ENCODE measurements around the gene DNAJC7.
"Not testable (repeated sequence)": the region's sequence is repeated elsewhere in the genome, so short reads cannot be mapped to it uniquely, and the experiment has no call there.

DNAJC7 gene

GRCh38 chr17:42039794-42040763 is 22.8 kb upstream of the DNAJC7 start:
- no peak for DNase-seq

GRCh38 chr17:42038221-42038973 is 21.2 kb upstream of the DNAJC7 start:
- DNase-seq: no peak

DNA sequence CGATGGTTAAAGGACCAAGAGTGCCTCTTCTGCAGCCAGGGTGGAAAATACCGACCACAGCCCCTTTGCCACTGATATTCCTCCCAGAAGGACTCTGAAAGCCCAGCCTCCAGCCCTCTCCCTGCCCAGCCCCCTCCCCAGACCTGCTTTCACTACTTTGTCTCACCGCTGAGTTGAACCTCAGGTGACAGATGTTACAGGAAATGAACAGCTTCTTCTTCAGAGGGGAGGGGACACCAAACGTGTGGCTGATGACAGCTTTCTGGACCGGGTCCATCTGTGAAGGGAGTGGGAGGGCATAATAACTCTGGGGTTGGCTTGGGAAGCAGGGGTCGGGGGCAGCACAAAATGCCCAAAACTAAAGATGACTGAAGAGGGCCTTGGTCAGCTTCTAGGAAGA is 16.8 kb upstream of the DNAJC7 start:
- no peak for DNase-seq

- DNase-seq: no peak
These were observed 14.3 kb upstream of the DNAJC7 start for GRCh38 chr17:42031584-42031983.

DNA sequence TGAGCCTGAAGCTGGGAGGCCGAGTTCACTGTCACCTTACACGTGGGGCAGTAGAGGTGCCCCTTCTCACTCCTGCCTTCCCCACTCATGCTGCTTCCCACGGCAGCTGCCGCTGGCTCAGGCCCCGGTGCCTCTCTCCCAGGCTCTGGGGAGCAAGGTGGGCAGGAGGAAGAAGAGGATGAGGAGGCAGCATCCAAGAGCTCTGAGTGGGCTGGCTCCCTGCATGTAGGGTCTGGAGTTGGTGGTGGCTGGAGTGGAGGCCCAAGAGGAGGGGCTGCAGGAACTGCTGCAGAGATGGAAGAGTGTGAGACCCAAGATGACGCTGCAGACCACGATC is 11.5 kb upstream of the DNAJC7 start:
- no peak for DNase-seq

DNA sequence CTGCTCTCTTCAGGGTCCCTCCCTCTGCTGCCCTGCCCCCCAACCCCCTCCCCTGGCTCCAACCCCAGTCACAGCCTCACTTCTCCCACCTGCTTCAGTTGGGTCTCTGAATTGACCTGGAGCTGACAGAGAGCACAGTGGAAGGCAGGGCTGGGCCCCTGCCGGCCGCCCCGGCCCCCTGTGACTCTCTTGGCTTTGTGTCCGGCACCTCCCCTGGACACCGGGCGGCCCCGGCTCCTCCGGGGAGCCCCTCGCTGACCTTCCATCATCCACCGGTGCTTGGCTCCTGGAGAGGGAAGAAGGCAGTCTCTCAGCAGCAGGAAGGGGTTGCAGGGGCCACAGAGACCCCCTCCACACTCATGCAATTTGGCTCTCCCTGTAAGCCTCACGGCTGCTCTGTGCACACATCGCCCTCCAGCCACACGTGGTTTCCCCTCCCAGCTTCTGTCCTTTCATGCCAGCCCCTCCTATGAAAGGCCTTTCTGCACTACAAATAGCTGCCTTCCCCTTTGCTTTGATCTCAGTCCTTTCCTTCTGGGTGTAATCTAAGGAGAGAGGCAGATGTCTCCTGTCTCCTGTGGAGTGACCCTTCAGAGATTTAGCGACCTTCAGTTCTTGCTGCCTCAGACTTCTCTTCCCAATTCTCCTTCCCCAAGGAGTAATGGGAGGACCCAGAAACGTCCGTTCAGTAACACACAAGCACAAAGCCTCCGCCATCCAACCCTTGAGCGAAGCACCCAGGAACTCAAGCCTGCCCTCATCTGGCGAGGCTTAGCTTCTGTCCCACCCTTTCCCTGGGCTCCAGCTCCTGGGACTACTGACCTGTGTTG is 10.9 kb upstream of the DNAJC7 start:
- no peak for DNase-seq

DNA sequence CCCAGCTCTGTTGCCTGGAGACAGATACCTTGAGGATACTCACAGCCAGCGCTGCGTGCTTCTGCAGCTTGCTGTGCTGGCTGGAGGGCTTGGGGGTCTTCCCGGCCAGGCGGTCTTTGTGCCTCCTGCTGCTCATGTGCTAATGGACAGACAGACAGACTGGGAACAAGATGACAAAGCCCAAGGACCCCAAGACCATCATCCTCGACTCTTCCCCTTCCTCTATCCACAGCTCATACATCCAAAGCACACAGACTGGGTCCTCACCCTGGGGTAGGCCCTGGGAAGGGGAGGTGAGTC is 10.3 kb upstream of the DNAJC7 start:
- DNase-seq: no peak

DNA sequence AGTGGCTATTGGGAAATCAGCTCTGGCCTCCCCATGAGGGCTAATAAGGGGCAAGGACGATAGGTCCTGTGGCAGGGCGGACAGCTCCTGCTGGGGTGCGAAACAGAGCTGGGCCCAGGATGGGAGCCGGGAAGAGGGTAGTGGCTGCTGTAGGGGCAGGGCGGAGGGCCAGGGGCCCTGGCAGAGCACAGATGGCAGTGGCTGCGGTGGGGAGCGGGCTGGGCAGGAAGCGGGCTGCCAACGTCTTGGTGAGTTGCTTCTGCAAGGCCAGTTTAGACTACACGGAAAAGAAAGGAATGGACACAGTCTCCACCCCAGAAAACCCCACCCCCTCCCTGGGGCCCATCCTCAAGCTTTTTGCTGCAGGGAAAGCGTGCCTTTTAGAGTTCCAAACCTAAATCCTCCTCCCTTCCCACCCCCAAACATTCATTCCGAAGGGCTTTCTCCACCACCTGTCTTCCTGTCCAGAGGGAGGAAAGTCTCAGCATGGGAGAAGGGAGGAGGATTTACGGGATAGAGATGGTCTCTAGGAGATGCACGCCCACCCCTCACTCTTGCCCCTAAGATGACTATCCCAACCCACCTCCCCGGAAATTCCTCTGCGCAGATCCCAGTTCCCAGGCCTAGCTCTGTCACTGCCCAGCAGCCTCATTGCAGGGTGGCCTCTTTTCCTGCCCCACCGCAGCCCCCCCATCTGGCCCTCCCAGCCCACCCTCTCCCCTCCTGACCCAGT is 9.8 kb upstream of the DNAJC7 start:
- no peak for DNase-seq

- no peak for DNase-seq
These were observed 8.7 kb upstream of the DNAJC7 start for GRCh38 chr17:42025936-42026335.

DNA sequence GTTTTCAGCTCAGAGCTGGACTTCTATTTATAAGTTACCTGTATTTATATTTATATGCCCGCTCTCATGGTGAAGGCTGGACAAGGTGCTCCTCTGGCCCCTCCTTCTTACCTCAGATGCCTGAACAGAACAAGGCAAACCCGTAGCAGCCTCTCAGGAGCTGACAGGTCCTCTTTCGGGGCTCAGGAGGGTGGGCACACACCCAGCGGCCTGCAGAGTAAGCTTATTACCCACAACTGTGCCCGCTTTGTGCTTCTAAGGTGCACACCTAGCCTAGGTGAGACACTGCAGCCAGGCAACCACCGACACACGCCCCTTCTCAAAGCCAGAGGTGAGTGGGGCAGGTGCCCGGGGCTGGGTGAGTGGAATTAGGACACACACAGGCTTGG is 7.9 kb upstream of the DNAJC7 start:
- no peak for DNase-seq

DNA sequence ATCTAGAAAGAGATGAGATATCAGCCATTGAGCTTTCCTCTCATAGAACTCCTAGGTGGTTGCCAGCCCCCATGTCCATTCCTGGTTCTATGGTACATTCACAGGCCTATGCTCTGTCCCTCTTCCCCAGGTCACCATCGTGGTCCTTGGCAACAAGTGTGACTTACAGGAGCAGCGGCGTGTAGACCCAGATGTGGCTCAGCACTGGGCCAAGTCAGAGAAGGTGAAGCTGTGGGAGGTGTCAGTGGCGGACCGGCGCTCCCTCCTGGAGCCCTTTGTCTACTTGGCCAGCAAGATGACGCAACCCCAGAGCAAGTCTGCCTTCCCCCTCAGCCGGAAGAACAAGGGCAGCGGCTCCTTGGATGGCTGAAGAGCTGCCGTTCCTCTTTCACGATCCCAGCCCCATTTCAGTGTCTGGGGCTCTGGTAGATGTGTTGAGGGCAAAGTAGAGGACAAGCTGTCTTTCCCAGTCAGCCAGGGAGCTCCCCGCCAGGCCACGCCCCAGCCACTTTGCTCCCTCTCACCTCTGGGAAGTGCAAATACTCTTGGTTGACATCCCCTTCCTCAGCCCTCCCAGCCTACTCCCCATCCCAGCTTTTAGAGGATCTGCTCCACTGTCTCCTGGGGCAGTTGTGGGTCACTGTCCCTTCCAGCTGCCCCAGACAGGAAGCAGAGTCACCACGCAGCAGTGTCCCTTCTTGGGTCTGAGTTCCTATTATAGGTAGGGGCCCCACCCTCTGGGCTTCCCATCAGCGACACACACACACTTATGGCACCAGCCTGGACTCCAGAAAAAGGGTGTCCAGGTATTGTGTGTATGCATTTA is 6.5 kb upstream of the DNAJC7 start:
- no peak for DNase-seq

DNA sequence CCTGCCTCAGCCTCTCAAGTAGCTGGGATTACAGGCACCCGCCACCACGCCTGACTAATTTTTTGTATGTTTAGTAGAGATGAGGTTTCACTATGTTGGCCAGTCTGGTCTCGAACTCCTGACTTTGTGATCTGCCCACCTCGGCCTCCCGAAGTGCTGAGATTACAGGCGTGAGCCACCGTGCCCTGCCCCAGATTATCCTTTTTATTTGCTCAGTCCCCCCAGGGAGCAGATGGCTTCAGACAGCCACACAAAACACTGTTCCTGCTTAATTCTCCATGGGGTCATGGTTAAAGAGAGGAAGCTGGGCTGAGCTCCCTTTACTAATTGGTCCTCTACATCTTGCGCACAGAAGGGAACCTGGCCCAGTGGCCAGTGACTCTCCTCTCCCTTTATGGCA is 3.6 kb upstream of the DNAJC7 start:
- not testable (repeated sequence) for DNase-seq

DNA sequence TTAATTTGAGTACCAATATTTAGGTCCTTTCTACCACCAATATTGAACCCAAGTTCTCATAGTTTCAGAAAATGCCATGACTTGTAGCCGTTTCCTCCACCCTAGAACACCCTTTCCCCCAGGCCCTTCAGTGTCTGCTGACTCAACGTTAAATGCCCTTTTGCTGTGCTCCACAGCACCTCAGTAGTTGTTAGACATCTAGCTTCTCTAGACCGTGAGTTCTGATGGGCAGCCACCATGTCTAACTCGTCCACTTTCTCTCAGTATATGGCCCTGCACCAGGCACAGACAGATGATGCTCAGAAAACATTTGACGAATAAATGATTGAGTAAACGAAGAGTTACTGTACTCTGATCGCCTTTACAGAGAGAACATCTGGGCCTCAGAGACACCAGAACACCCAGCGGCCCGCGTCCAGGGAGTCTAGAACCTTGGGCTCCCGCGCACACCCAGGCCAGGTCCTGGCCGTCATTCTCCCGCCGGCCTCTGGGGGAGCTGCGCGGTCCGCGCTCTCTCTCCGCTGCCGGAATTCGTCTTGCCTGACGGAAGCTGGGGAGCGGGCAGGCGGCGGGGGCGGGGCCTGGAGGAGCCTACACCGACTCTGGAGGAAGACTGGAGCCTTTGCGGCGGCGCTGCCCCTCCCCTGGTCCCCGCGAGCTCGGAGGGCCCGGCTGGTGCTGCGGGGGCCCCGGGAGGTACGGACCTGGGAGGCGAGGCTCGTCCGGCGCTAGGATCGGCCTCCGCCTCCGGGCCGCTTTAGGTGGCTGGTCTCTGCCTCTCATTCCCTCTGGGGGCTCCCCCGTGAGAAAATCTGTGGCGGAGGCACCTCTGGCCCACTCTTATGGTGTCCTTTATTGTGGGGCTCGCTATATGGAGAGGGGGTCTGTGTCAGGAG is 2.5 kb upstream of the DNAJC7 start, which contains the start of gene NKIRAS2:
Gene NKIRAS2, plus strand, starts transcription at position 582 of the 896 bp plus-strand sequence. CDS start 1,488 bp downstream, outside the sequence.
- DNase-seq: peak; percentile 93

GRCh38 chr17:42018988-42019387 is 1.7 kb upstream of the DNAJC7 start:
- DNase-seq: no peak

DNA sequence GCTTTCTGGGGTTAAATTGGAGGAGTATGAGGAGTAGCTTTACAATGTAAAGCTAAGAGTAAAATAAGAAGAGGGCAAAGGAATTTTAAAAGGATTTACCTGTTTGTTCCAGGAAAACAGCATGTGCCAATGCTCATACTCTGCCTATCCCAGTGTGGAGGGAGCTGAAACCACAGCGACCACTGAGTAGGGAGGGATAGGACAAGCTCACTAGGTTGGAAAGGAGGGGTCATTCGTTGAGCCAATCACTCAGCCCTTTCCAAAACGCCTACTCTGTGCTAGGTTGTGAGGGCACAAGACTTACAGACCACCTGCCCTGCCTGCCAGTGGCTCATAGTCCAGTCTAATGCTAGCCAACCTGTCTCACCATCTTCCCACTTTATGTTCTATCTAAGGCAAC is 1.1 kb upstream of the DNAJC7 start:
- no peak for DNase-seq

DNA sequence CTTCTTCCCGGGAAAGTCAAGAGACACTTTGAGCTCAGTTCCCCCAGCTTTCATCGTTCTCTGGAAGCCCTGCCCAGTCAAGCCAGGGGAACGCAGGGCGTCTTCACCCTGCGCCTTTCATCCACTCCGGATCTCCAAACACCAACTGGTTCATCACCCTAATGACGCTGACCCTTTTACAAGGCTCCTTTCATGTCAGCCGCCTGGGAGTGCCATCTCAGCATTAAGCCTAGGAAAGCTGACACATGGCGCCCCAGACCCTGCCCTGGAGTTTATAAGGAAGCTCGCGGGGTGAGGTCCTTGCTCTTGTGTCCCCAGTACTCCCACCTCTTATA is 594 bp upstream of the DNAJC7 start:
- no peak for DNase-seq

DNA sequence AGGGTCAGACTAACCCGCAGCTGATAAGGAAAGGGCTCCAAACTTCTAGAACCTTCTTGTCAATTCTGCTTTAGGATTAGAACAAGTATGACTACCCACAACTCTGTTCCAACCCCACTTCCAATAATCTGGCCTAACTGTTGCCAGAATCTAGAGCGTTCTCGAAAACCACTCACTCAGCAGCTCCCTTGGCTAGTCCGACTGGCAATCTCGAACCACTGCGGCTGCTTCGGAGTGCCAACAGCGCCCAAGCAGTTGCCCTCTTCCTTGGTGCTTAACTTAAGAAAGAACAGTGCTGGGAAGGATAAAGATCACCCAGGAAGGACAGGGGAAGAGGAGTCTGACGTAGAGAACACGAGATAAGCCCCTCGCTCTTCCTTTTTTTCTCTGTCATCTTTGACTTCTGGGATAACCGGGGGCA is 818 bp downstream of the DNAJC7 start:
- no peak for DNase-seq

DNA sequence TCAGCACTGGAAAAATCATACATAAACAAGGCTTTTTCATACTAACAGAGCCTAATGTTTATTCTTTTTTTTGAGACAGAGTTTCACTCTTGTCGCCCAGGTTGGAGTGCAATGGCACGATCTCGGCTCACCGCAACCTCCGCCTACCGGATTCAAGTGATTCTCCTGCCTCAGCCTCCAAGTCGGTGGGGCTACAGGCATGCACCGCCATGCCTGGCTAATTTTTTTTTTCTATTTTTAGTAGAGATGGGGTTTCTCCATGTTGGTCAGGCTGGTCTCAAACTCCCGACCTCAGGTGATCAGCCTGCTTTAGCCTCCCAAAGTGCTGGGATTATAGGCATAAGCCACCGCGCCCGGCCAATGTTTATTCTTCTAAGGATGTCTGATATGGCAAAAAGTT is 3.5 kb downstream of the DNAJC7 start:
- not testable (repeated sequence) for DNase-seq

DNA sequence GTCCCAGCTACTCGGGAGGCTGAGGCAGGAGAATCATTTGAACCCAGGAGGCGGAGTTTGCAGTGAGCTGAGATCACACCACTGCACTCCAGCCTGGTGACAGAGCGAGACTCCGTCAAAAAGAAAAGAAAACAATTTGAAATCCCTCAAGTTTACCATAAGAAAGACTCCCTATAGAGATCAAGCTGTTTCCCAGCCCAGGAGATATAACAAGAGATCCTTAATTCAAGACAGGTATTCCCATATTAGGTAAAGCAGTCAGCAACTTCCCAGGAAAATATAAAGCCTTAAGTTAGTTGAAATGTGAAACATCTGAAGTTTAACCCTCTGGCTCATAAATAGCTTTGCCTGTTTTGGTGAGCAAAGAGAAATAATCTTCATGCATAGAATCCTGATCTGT is 4.9 kb downstream of the DNAJC7 start:
- DNase-seq: not testable (repeated sequence)

DNA sequence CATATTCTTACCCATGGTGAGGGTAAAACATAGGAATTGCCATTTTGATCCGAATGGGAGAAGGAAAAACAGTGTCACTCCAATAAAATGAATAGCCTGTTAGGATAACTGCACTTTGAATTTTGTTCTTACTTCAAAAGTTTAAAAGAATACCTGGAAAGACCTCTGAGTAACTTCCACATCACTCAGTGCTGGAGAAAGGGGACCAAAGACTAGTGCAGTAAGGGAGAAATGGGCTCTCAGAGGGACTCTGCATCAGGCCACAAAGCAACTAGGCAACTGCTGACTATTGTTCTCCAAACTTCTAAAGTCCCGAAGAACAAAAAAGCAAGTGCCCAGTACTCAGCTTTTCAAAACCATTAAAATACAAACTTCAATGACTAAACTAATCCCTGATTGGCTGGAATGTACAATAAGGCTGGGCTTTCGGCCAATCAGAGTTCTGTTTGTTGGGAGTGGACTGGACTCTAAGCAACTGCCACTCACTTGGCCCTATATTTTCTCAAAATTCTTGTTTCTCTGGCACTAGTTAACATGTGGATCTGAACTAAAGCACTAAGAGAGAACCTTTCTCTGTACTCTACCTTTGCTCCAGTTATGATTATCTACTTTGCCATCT is 6.2 kb downstream of the DNAJC7 start:
- DNase-seq: no peak
